ENCODE results near the gene TRABD.
"Not testable (repeated sequence)": the region's sequence is repeated elsewhere in the genome, so short reads cannot be mapped to it uniquely, and the experiment has no call there.

TRABD gene

GRCh38 chr22:50189849-50190181 is 4.1 kb downstream of the TRABD start:
- DNase-seq, result no peak

GRCh38 chr22:50190182-50190940 is 4.6 kb downstream of the TRABD start:
- DNase-seq, result no peak

- no peak for DNase-seq
Measured at GRCh38 chr22:50190941-50191741, 5.4 kb downstream of the TRABD start.

GRCh38 chr22:50192436-50193204 is 6.9 kb downstream of the TRABD start:
- no peak for DNase-seq

GRCh38 chr22:50193621-50194020 is 7.9 kb downstream of the TRABD start:
- DNase-seq, result no peak

GRCh38 chr22:50194037-50194805 is 8.5 kb downstream of the TRABD start:
- no peak for DNase-seq

GRCh38 chr22:50196256-50196655 is 10.5 kb downstream of the TRABD start:
- DNase-seq, result no peak

GRCh38 chr22:50197000-50197800 is 11.5 kb downstream of the TRABD start:
- DNase-seq, result no peak

- DNase-seq, result no peak
Measured at GRCh38 chr22:50197856-50198623, 12.3 kb downstream of the TRABD start.

- DNase-seq, result no peak
Measured at GRCh38 chr22:50198624-50199017, 12.9 kb downstream of the TRABD start.

- no peak for DNase-seq
Measured at GRCh38 chr22:50199251-50199721, 13.6 kb downstream of the TRABD start.

- DNase-seq, result no peak
Measured at GRCh38 chr22:50199829-50200460, 14.2 kb downstream of the TRABD start.

GRCh38 chr22:50200461-50201190 is 14.9 kb downstream of the TRABD start, which contains the start of gene SELENOO:
Gene SELENOO (plus strand): TSS chr22:50201011. CDS start chr22:50201037, 26 bp downstream.
- peak; percentile 37 for DNase-seq

- DNase-seq, result no peak
Measured at GRCh38 chr22:50201191-50202129, 15.7 kb downstream of the TRABD start.

GRCh38 chr22:50202130-50202666 is 16.5 kb downstream of the TRABD start:
- no peak for DNase-seq

GRCh38 chr22:50203288-50203687 is 17.6 kb downstream of the TRABD start:
- no peak for DNase-seq

GRCh38 chr22:50204571-50204970 is 18.9 kb downstream of the TRABD start:
- DNase-seq, result no peak

- not testable (repeated sequence) for DNase-seq
Measured at GRCh38 chr22:50204998-50205397, 19.3 kb downstream of the TRABD start.

All from DMS 273 treated with DMSO at 0.1 percent for 48 hours (cell line).